ENCODE results near the gene APBB1.

The APBB1 gene

DNA sequence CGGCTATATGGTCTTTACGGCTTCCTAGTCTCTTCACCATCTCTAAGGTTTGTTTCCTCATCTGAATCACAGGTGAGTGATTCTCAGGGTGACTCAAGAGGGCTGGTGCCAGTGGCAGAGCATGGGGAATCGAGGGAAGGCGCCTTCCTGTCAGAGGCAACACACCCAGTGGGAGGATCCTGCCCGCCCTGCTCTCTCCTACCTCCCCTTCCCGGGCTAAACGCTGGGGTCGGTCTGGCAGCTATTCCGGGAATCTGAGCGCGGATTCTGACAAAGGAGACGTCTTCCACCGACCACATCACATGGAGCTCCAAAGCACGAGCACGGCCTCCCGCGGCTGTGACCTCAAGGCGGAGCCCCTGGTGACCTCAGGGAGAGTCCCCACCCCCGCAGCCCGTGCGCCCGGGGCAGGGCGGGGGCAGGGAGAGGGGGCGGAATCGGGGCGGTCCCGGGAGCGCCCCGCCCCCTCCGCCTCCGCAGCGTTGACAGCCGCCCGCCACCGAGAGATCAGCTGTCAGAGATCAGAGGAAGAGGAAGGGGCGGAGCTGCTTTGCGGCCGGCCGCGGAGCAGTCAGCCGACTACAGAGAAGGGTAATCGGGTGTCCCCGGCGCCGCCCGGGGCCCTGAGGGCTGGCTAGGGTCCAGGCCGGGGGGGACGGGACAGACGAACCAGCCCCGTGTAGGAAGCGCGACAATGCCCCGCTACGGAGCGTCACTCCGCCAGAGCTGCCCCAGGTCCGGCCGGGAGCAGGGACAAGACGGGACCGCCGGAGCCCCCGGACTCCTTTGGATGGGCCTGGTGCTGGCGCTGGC, 28.8 kb downstream of the APBB1 start, which contains the start of gene SMPD1:
TSS of gene SMPD1 (plus strand) at position 570 of the 813 bp plus-strand sequence. CDS start at position 695, 125 bp downstream.
- DNase-seq: peak; percentile 91

GRCh38 chr11:6388748-6389147, 30.1 kb downstream of the APBB1 start:
- DNase-seq: no peak

DNA sequence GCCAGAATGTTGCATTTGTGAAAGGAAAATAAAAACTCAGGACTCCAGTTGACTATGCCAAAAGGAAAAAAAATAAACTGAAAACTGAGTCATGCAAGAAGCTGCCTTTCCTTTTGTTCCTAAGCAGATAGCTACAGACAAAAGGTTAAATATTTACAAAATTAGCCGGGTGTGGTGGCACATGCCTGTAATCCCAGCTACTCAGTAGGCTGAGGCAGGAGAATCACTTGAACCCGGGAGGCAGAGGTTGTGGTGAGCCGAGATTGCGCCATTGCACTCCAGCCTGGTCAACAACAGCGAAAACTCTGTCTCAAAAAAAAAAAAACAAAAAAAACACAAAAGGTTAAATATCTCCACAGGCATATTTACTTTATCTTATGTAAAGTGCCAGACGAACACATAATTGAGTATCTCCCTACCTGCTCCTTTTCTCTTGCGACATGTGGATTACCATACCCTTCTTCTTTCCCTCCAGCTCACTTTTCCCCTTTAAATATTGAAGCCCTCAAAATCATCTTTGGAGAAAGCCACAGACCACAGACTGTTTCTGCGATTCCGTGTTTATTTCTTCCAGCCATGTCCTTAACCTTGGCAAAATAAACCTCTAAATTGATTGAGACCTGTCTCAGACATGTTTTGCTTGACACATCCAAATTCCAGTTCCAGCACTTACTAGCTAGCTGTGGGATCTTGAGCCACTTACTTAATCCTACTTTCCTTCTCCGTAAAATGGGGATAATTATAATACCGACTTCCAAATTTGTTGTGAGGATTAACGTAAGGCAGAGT, 30.9 kb downstream of the APBB1 start:
- DNase-seq: no peak

DNA sequence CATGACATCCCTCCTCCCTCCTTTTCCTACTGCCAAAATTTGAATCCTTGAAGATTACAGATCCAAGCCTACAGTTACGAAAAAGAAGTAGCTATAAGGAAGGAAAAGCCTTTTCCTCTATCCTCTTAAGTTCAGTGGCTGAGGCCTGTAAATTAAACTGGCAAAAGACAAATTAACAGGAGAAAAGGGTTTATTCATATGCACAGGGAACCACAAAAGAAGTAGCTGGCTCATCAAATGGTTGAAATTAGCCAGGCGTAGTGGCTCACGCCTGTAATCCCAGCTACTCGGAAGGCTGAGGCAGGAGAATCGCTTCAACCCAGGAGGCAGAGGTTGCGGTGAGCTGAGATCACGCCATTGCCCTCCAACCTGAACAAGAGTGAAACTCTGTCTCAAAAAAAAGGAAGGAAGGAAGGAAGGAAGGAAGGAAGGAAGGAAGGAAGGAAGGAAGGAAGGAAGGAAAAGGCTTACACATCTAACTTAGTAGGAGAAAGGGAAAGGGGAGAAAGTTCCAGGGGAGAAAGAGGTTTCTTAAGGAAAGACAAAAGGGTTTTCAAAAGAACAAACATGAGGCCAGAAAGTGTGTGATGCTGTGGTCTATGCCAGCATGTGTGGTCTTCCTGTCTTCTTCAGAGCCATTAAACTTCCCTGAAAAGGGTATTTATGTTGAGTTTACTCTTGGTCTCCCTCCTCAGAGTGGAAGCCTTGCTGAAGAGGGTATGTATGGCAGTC, 33.7 kb downstream of the APBB1 start:
- DNase-seq: no peak

GRCh38 chr11:6378640-6378989, 40.3 kb downstream of the APBB1 start:
- DNase-seq: no peak

DNA sequence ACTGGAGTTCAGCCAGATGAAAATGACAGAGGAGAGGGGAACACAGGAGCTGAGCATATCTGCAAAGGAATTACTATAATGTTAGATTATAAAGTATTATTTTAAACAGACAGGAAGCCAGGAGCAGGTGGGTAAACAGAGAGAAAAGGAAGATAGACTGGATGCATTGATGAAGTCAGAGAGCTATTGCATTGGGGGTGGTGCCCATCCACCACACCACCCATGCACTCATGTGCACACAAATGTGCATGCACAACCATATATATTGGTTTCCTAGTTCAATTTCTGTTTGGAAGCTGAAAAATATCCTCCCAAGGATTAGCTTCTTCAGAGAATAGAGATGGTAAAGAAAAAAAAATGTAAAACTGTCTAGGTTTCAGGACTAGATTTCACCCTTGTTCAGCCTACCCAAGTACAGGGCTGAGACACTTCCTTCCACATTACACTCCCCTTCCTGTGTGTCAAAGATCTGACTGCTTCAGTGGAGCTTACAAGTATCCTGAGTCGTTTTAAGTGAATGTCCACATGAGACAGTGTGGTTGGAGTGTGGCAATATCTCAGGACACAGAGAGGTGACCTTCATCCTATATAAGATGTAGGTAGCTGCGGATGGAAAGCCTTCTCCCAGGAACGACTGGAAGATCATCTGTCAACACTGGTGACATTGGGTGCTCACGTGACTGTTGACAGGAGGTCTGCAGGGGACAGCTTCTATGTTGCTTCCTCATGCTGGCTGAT, 40.8 kb downstream of the APBB1 start:
- no peak for DNase-seq

- DNase-seq: no peak
Measured at GRCh38 chr11:6371825-6372224, 47.1 kb downstream of the APBB1 start.

DNA sequence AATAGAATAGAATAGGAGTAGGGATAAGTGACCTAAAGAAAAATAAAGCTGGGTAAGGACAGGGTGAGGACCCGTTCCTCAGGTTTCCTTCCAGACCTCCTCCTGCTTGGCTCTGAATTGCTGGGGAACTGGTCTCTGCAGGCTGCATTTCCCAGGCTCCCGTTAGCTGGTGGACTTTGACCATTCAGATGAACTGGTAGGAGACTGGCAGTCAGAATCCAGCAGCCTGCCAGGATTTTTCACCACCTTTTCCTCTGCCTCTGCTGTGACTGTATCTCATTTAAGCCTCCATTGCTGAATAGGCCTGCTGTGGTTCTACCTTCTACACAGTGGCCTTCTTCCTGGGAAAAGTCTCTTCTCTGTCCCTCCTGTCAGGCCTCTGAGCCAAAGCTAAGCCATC, 53.2 kb downstream of the APBB1 start:
- DNase-seq: no peak

- peak; percentile 61 for DNase-seq
Measured at GRCh38 chr11:6362873-6363678, 55.8 kb downstream of the APBB1 start.

GRCh38 chr11:6362185-6362872, 56.6 kb downstream of the APBB1 start:
- DNase-seq: no peak

- DNase-seq: no peak
Measured at GRCh38 chr11:6360183-6360582, 58.7 kb downstream of the APBB1 start.

DNA sequence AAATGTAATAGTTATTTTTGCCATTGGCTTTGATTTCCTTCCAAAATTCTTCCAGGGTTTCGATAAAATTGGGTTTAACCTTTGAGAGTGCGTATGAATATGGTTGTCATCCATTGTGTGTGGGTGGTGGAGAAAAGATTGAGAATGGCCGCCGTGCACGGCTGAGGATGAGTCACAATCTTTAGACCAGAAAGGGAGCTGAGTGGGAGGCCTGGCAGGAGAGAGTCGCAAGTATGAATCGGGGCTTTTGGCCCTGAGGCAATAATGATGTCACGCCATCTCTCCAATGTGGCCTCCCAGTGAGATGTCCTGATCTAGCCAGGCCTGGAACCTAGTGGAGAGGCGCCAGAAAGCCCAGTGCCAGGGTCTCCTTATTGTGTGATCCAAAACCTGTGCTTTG, 61.7 kb downstream of the APBB1 start:
- DNase-seq: no peak

- no peak for DNase-seq
Measured at GRCh38 chr11:6356503-6357055, 62.3 kb downstream of the APBB1 start.

DNA sequence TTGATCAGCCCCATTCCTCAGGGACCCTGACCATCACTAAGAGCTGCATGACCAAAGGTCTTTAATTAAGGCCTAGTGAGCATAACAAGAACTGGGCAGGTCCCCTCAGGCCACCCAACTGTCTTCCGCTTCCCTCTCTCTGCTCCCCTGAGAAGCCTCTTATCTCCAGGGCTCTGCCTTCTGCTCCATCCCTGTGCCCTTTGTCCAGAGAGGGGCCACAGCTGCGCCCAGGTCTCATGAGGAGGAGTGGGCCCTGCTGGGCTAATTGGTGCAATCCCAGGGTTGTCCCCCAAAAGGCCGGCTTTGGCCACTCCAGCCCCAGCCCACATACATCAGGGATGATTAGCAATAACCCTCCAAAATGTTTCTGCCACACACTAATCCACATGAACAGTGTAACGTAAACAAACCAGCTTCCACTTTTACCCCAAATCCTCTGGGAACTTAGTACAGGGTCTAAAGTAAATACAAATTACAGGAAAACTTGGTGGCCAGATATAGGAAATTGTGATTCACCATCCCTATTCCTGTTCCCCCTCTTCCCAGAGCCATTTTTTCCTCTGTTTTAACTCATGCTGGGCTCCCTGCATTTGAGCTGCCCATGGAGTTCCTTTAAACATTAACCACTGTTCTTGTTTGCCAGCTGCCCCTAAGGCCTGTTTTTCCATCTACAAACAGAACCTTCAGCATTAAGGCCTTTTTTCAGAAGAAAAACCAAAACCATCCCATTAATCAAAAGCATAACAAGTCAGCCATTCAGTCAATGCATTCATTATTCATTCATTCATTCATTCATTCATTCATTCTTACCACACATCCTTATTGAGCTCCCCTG, 64.0 kb downstream of the APBB1 start:
- DNase-seq: no peak

GRCh38 chr11:6353367-6353987, 65.4 kb downstream of the APBB1 start:
- DNase-seq: peak; percentile 45

DNA sequence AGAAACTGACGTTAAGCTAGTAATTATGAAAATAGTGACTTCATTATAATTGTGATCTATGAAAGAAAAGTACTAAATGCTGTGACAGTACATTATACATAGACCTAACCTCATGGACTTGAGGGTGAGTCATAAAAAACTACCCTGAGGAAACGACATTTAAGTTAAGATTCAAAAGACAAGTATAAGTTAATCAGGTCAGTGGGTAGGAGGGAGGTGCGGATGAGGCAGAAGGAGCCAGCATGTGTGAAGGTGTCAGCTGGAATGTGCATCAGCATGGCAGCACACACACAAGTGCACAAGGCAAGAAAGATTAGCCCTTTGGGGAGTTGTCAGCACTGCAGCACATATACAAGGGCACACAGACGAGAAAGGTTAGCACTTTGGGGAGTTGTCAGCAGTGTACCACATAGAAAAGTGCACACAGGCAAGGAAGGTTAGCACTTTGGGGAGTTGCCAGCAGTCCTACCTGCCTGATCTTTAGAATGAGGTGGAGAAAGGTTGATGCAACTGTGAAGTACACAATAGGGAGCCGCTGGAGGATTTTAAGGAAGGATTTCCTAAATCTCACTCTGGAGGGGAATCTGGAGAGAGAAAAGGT, 67.0 kb downstream of the APBB1 start:
- DNase-seq: no peak

DNA sequence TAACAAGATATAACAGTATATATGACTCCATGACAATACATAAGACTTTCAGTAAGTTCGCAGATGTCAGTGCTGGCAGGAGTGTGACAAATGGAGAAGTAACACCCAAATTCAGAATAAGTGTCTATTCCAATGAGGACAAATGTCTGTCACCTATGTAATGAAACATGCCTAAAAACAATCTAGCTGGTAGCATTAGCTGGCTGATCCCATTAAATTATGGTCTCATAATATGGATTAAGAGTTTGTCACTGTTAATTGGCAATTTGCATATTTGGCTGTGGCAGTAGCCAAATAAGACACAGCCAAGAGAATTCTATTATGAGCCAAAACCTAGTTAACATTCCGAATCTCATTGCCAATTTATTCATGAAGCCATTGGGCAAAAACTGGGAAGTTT, 68.4 kb downstream of the APBB1 start:
- DNase-seq: no peak

DNA sequence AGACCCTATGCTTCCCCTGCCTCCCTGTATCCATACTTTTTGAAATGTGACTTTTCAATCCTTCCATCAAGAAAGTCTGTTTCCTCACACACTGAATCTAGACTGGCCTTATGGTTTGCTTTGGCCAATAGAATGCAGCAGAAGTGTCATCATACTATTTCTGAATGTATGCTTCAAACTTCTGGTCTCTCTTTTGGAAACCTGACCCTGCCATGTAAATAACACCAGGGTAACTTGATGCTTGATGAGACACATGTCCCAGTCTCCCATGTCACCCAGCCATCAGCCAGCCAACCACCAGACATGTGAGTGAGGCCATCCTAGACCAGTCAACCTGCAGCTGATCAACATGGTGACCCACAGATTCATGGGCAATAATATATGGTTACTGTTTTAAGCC, 68.9 kb downstream of the APBB1 start:
- DNase-seq: no peak

GRCh38 chr11:6345366-6345765, 73.5 kb downstream of the APBB1 start:
- DNase-seq: no peak
